ENCODE data around the gene CYB5B. TPM values are rescaled to one million over a fixed set of nuclear protein-coding genes. Genes with fewer than 3 reads are reported as not detected.

The CYB5B gene
- polyA plus RNA-seq, 1 donor from 2014 or later = 98.9 TPM

DNA sequence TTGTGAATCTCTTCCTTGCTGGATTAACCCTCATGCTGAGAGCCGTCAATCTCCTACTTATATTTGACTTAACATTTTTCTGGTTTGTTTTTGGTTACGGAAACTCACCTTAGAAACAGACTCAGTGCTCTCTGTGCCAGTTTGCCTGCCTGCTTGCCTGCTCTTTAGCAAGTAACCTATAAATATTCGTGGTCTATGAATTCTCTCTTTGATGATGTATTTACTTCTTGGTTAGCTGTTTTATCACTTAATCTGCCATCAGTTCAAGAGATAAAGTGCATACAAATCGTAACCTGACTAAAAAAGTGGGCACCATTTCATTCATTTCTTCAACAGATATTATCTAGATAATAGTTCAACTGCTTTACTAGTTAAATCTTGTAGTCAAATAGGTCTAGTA, 26.7 kb downstream of the CYB5B start:
- H3K27ac Mint-ChIP-seq = no peak overlapping the region
- no peaks in the 10 kb centered on the region for H3K27me3 Mint-ChIP-seq
- peaks cover 5% of the 10 kb centered on the region for H3K36me3 Mint-ChIP-seq
- H3K4me3 Mint-ChIP-seq = no peak overlapping the region
- H3K4me1 Mint-ChIP-seq = peaks cover 0 to 9% (median 1%) of the 10 kb centered on the region in 3 donors
- no peaks in the 10 kb centered on the region for H3K9me3 Mint-ChIP-seq

- H3K4me1 Mint-ChIP-seq = peaks cover 0 to 5% (median 1%) of the 10 kb centered on the region in 3 donors
- H3K4me3 Mint-ChIP-seq = no peak overlapping the region
- H3K36me3 Mint-ChIP-seq = peaks cover 7% of the 10 kb centered on the region
- no peaks in the 10 kb centered on the region for H3K27me3 Mint-ChIP-seq
- H3K27ac Mint-ChIP-seq = no peak overlapping the region
- no peaks in the 10 kb centered on the region for H3K9me3 Mint-ChIP-seq
Measured at GRCh38 chr16:69453936-69454335, 29.5 kb downstream of the CYB5B start.

DNA sequence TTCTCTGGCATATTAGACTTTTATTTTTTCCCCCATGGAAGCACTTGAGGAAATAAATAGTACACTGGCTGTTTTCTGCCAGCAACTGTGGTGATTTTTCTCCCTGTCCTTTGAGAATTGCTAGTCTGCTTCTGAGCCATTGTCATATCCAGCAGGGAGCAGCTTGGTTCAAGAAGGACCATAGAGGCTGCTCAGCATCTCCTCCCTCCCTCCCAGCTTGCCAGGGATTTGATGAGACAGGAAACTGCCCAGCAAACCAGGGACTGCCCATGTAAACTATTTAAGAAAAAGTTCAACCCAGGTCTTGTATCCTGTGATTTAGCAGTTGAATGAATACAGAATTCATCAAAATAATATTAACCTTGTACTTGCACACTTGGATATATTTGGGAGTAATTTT, 39.5 kb downstream of the CYB5B start:
- H3K4me3 Mint-ChIP-seq = no peak overlapping the region
- H3K9me3 Mint-ChIP-seq = no peaks in the 10 kb centered on the region
- H3K36me3 Mint-ChIP-seq = peaks cover 2% of the 10 kb centered on the region
- peak overlapping the region in 2 of 3 donors; percentile 1 to 84 for H3K27ac Mint-ChIP-seq
- no peaks in the 10 kb centered on the region for H3K27me3 Mint-ChIP-seq
- peaks cover 23 to 28% (median 25%) of the 10 kb centered on the region in 3 donors for H3K4me1 Mint-ChIP-seq

- peak overlapping the region; percentile 54 to 84 (median 81) for H3K27ac Mint-ChIP-seq
- H3K4me1 Mint-ChIP-seq = peaks cover 30 to 35% (median 33%) of the 10 kb centered on the region in 3 donors
- H3K4me3 Mint-ChIP-seq = peak overlapping the region in 3 of 4 donors; percentile 48 to 77 (median 68)
- peaks cover 2% of the 10 kb centered on the region for H3K36me3 Mint-ChIP-seq
- H3K27me3 Mint-ChIP-seq = no peaks in the 10 kb centered on the region
- no peaks in the 10 kb centered on the region for H3K9me3 Mint-ChIP-seq
Measured at GRCh38 chr16:69465083-69465721, 40.8 kb downstream of the CYB5B start.

DNA sequence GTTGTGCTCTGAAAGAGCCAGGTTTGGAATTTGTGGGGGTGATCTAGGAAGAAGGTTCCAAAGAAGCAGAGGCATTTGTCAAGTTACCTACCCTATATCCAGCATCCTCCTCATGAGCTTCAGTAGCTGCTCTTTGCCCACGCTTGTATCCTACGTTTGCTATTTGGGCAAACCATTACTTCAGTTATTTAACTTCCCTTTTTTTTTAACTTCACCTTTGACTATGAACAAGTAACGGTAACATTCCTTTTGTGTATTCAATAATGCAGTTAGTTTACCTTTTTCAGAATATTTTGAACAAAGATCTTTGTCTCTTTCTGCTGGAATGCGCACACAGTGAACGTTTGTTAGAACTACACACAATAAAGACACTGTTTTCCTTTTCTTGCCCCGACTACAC, 41.5 kb downstream of the CYB5B start:
- Mint-ChIP-seq H3K27me3 (no peaks in the 10 kb centered on the region), H3K4me3 (peak overlapping the region in 1 of 4 donors; percentile 34), H3K36me3 (peaks cover under 1% of the 10 kb centered on the region), H3K27ac (peak overlapping the region; percentile 50 to 84 (median 54)), H3K9me3 (no peaks in the 10 kb centered on the region), H3K4me1 (peaks cover 30 to 39% (median 35%) of the 10 kb centered on the region in 3 donors)

DNA sequence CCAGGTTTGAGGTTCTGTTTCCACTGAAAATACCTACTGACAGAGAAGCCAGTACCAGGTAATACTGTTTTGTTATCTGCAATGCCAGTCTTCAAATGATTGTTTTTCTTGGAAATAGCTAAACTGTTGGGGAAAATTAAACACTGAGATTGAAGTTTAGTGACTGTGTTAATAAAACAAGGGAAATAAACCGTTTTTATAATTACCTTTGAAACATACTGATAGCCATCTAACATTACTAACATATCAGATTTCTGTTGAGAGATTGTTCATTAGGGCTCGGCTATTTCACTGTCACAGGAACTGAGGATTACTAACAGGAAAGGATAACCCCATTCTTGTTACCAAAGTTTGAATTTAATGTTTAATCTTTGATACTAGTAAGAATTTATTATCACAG, 42.1 kb downstream of the CYB5B start:
- H3K27ac Mint-ChIP-seq = peak overlapping the region in 1 of 3 donors; percentile 47
- H3K4me3 Mint-ChIP-seq = no peak overlapping the region
- no peaks in the 10 kb centered on the region for H3K27me3 Mint-ChIP-seq
- H3K4me1 Mint-ChIP-seq = peaks cover 34 to 42% (median 39%) of the 10 kb centered on the region in 3 donors
- no peaks in the 10 kb centered on the region for H3K9me3 Mint-ChIP-seq
- H3K36me3 Mint-ChIP-seq = no peaks in the 10 kb centered on the region

DNA sequence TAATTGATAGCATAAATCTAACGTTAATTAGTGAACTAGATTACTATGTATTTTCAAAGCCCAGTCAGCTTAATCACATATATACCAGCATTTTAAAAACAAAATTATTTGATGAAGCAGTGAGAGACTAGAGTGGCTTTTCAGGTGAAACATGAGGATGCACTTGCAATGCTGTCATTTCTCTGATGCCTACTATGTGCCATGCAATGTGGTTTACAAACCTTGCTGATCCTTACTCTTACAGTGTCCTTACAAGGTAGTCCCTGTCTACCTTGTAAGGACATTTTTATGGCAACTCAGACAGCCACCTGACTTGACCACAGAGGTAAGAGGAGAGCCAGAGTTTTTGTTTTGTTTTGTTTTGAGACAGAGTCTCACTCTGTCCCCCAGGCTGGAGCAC, 42.7 kb downstream of the CYB5B start:
- Mint-ChIP-seq H3K4me1 (peaks cover 34 to 42% (median 39%) of the 10 kb centered on the region in 3 donors), H3K36me3 (no peaks in the 10 kb centered on the region), H3K4me3 (no peak overlapping the region), H3K27ac (peak overlapping the region in 1 of 3 donors; percentile 47), H3K27me3 (no peaks in the 10 kb centered on the region), H3K9me3 (no peaks in the 10 kb centered on the region)

- no peak overlapping the region for H3K4me3 Mint-ChIP-seq
- no peaks in the 10 kb centered on the region for H3K36me3 Mint-ChIP-seq
- H3K27ac Mint-ChIP-seq = peak overlapping the region in 1 of 3 donors; percentile 47
- no peaks in the 10 kb centered on the region for H3K9me3 Mint-ChIP-seq
- H3K4me1 Mint-ChIP-seq = peaks cover 34 to 42% (median 39%) of the 10 kb centered on the region in 3 donors
- no peaks in the 10 kb centered on the region for H3K27me3 Mint-ChIP-seq
Measured at GRCh38 chr16:69467531-69468204, 43.2 kb downstream of the CYB5B start.

DNA sequence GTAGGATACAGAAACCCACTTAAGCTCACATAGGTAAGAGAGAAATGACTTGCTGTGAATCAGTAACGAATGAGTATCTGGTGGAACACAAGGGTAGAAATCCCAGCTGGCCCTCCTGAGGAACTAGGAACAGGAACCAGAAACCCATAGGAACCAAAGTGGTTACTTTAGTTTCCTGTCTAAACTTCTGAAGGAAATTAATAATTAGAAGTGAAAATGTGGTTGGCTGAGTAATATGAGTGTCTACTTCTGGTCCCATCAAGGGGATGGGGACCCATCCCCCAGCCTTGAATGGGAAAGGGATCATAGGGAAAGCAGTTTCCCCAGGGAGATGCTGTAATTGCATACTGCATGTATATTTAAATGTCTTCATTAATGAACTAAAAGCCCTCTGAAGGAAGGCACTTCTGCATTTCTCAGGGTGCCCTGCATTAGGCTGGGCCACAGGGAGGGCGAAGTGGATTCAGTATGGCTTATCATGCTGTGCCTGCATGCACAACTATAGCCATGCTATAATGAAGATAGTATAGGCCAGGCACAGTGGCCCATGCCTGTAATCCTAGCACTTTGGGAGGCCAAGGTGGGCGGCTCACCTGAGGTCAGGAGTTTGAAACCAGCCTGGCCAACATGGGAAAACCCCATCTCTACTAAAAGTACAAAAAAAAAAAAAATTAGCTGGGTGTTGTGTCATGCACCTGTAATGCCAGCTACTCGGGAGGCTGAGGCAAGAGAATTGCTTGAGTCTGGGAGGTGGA, 45.6 kb downstream of the CYB5B start:
- Mint-ChIP-seq H3K9me3 (no peaks in the 10 kb centered on the region), H3K36me3 (peaks cover 3% of the 10 kb centered on the region), H3K27me3 (no peaks in the 10 kb centered on the region), H3K4me3 (peak overlapping the region in 2 of 4 donors; percentile 52 to 87), H3K4me1 (peaks cover 26 to 35% (median 29%) of the 10 kb centered on the region in 3 donors), H3K27ac (peak overlapping the region in 1 of 3 donors; percentile 53)

DNA sequence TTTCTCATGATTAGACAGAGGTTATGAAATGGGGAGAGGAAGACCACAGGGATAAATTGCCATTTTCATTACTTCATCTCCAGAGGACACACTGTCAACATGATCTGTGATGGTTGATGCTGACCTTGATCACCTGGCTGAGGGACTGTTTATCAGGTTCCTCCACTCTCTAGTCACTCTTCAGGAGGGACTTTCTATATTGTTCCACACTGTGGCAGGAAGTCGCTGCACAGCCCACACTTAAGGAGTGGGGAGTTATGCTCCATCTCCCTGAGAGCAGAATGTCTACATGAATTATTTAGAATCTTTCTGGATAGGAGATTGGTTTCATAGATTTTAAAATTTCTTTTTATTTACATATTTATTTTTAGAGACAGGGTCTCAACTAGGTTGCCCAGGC, 46.7 kb downstream of the CYB5B start:
- peaks cover 16 to 24% (median 18%) of the 10 kb centered on the region in 3 donors for H3K4me1 Mint-ChIP-seq
- H3K27ac Mint-ChIP-seq = peak overlapping the region in 1 of 3 donors; percentile 40
- no peaks in the 10 kb centered on the region for H3K27me3 Mint-ChIP-seq
- H3K9me3 Mint-ChIP-seq = no peaks in the 10 kb centered on the region
- H3K4me3 Mint-ChIP-seq = peak overlapping the region in 1 of 4 donors; percentile 55
- peaks cover 3% of the 10 kb centered on the region for H3K36me3 Mint-ChIP-seq

DNA sequence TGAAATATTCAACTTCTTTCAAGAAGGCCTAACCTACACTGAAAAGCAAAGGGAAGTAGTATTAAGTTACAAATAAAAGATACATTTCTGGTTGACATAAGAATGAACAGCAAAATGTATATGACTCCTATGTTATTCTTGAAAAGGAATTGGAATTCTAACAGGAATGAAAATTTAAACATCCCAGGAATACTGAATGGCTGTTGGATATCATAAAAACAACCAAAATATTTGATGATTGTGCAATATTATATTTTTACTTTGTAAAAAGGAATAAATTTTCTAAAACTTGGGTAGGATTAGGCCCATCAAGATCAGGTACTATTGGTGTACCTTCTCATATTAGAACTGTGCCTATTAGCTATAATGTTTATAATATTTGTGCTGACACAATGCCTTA, 50.0 kb downstream of the CYB5B start:
- Mint-ChIP-seq H3K9me3 (no peaks in the 10 kb centered on the region), H3K4me1 (peaks cover 11 to 16% (median 14%) of the 10 kb centered on the region in 3 donors), H3K4me3 (no peak overlapping the region), H3K27me3 (no peaks in the 10 kb centered on the region), H3K36me3 (peaks cover 3% of the 10 kb centered on the region), H3K27ac (no peak overlapping the region)

DNA sequence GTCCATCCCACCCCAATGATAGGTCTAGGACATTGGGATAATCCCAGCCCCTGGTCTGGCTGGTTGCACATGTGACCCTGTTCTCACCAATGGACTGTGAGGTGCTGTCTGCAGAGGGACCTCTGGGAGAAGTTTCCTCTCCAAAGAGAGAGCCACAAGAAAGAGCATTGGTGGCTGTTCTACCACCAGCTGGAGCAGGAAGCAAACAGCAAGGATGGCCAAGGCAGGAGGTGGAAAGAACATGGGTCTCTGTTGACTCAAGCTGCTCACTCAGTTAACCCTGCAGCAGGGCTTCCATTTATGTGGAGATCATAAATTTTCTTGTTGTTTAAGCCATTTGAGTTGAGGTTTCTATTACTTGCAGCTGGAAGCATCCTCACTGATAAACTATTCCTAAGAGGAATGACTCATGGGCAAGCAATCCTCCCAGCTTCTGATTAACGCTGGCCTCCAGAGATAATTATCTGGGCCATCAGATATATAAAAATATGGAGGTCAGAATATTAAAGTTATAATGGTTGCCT, 52.6 kb downstream of the CYB5B start:
- H3K27me3 Mint-ChIP-seq = peaks cover 1% of the 10 kb centered on the region
- H3K4me3 Mint-ChIP-seq = no peak overlapping the region
- peaks cover 0 to 10% (median 7%) of the 10 kb centered on the region in 3 donors for H3K4me1 Mint-ChIP-seq
- H3K27ac Mint-ChIP-seq = no peak overlapping the region
- H3K9me3 Mint-ChIP-seq = no peaks in the 10 kb centered on the region
- H3K36me3 Mint-ChIP-seq = peaks cover 3% of the 10 kb centered on the region

GRCh38 chr16:69477546-69477945, 53.1 kb downstream of the CYB5B start:
- Mint-ChIP-seq H3K4me3 (no peak overlapping the region), H3K4me1 (peaks cover 0 to 10% (median 7%) of the 10 kb centered on the region in 3 donors), H3K27me3 (peaks cover 1% of the 10 kb centered on the region), H3K36me3 (peaks cover 3% of the 10 kb centered on the region), H3K9me3 (no peaks in the 10 kb centered on the region), H3K27ac (no peak overlapping the region)

DNA sequence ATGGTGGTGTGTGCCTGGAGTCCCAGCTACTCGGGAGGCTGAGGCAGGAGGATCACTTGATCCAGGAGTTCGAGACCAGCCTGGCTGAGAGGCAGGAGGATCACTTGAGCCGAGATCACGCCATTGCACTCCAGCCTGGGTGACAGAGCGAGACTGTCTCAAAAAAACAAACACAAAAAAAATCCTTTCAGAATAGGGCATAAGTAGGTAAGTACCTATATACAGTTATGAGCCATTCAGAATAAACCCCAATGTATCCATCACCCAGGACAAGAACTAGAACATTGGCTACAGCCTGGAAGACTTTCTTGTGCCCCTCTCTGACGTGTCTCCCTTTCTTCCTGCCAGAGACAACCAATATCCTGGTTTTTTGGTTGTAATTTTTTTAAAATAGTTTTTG, 54.3 kb downstream of the CYB5B start:
- peak overlapping the region in 1 of 3 donors; percentile 29 for H3K27ac Mint-ChIP-seq
- no peaks in the 10 kb centered on the region for H3K9me3 Mint-ChIP-seq
- no peak overlapping the region for H3K4me3 Mint-ChIP-seq
- H3K36me3 Mint-ChIP-seq = peaks cover under 1% of the 10 kb centered on the region
- H3K4me1 Mint-ChIP-seq = peaks cover 0 to 10% (median 6%) of the 10 kb centered on the region in 3 donors
- H3K27me3 Mint-ChIP-seq = peaks cover 1% of the 10 kb centered on the region

DNA sequence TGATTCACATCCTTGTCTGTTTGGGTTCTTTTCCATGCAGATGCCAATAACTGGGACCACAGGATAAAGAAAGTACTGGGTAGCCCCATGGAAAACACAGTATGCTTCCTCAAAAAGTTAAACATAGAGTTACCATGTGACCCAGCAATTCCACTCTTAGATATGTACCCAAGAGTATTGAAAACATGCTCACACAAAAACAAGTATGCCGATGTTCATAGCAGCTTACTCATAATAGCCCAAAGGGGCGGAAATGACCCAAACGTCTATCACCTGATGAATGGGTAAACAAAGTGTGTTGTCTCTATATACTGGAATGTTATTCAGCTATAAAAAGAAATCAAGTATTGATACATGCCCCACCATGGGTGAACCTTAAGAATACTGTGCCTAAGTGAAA, 55.4 kb downstream of the CYB5B start:
- peaks cover 2% of the 10 kb centered on the region for H3K36me3 Mint-ChIP-seq
- H3K4me3 Mint-ChIP-seq = no peak overlapping the region
- H3K9me3 Mint-ChIP-seq = no peaks in the 10 kb centered on the region
- peaks cover 0 to 10% (median 6%) of the 10 kb centered on the region in 3 donors for H3K4me1 Mint-ChIP-seq
- H3K27me3 Mint-ChIP-seq = peaks cover 4% of the 10 kb centered on the region
- H3K27ac Mint-ChIP-seq = no peak overlapping the region

All from IgD-negative memory B cell (primary cell).